Tibial nerve (tissue), 4 donors: ENCODE data around the gene KCNQ1.

Source experiments
- EP300 ChIP-seq, 2 donors: sonication (generic); formaldehyde crosslinking; IDR thresholded peaks; one replicate each; pipeline ENCODE4 v1.6.1; 2017; ENCODE audit warnings: antibody characterized with exemption in 2 of 2, mild to moderate bottlenecking in 1 of 2
- POLR2A ChIP-seq, 2 donors: fragments of 450-650 bp; IDR thresholded peaks; one replicate each; pipeline ENCODE4 v1.6.1; 2017; ENCODE audit warnings: antibody characterized with exemption in 2 of 2, mild to moderate bottlenecking in 2 of 2, moderate library complexity in 2 of 2
- TF ChIP-seq, protein P1 (sequence below), 5 experiments: fragments of 200-600 bp in 3 of 5; fragments of 450-650 bp in 2 of 5; sonication (generic) in 3 of 5; IDR thresholded peaks; one replicate each; pipeline ENCODE4 v1.5.1; 2016 to 2019; ENCODE audit warnings: antibody characterized with exemption in 5 of 5, mild to moderate bottlenecking in 3 of 5, moderate library complexity in 2 of 5

DNA sequence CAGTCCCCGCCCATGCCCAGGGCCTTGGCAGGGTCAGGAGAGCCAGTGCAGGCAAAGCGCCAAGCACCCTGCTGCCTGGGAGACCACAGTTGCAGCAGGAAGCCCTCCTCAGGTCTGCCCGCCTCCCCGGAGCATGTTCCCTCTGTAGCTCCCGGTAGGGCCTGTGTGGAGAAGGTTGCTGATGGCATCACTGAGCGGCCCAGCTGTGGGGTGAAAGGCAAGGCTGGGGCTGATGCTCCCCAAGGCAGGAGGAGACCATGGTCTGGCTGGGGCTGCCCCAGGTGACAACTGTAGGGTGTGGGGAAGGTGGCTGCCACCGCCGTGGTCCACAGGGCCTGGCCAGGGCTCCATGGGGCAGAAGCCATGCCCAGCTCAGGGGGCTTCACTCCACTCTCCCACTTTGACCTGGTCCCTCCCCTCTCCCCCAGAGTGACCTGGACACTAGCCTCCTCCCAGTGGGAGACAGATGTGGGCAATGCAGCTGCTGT is 387.8 kb downstream of the KCNQ1 start:
- TF ChIP-seq, protein P1, sequence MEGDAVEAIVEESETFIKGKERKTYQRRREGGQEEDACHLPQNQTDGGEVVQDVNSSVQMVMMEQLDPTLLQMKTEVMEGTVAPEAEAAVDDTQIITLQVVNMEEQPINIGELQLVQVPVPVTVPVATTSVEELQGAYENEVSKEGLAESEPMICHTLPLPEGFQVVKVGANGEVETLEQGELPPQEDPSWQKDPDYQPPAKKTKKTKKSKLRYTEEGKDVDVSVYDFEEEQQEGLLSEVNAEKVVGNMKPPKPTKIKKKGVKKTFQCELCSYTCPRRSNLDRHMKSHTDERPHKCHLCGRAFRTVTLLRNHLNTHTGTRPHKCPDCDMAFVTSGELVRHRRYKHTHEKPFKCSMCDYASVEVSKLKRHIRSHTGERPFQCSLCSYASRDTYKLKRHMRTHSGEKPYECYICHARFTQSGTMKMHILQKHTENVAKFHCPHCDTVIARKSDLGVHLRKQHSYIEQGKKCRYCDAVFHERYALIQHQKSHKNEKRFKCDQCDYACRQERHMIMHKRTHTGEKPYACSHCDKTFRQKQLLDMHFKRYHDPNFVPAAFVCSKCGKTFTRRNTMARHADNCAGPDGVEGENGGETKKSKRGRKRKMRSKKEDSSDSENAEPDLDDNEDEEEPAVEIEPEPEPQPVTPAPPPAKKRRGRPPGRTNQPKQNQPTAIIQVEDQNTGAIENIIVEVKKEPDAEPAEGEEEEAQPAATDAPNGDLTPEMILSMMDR (IDR thresholded peaks at IDR 0.05): no peak
- TF ChIP-seq POLR2A (IDR thresholded peaks at IDR 0.05): no peak
- TF ChIP-seq EP300 (IDR thresholded peaks at IDR 0.05): no peak
